Stomach (tissue), 9 donors: ENCODE data around the gene CNOT3. TPM values are rescaled to one million over a fixed set of nuclear protein-coding genes. Genes with fewer than 3 reads are reported as not detected.
"Not testable (repeated sequence)": the region's sequence is repeated elsewhere in the genome, so short reads cannot be mapped to it uniquely, and the experiment has no call there.

Experiments
- DNase-seq, 2 donors: peaks; one replicate each; pipeline versions ENCODE4 v3.0.0 to v3.0.0-alpha.2; 2013 to 2019
- H3K27ac ChIP-seq, 5 donors: fragments of 200-600 bp in 4 of 5; sonication (generic) in 4 of 5; one replicate each; pipeline ENCODE4 v1.5.1; 2013 to 2019; ENCODE audit warnings: mild to moderate bottlenecking in 1 of 5, moderate library complexity in 1 of 5
- H3K27me3 ChIP-seq, 3 donors: fragments of 200-600 bp; sonication (generic); one replicate each; pipeline ENCODE4 v1.5.1; 2017 to 2019; ENCODE audit warnings: mixed run types in 1 of 3
- H3K36me3 ChIP-seq, 4 donors: fragments of 200-600 bp; sonication (generic); 1 replicate in 3 of 4; 2 replicates in 1 of 4; pipeline ENCODE4 v1.5.1; 2016 to 2019
- H3K4me1 ChIP-seq, 4 donors: fragments of 200-600 bp; sonication (generic); one replicate each; pipeline ENCODE4 v1.5.1; 2016 to 2019
- H3K4me3 ChIP-seq, 4 donors: fragments of 200-600 bp; sonication (generic) in 3 of 4; one replicate each; pipeline ENCODE4 v1.5.1; 2016 to 2019; ENCODE audit warnings: mild to moderate bottlenecking in 1 of 4
- H3K9me3 ChIP-seq, 4 donors: fragments of 200-600 bp; sonication (generic); one replicate each; pipeline ENCODE4 v1.5.1; 2016 to 2019
- EP300 ChIP-seq: sonication (generic); formaldehyde crosslinking; IDR thresholded peaks from one replicate; pipeline ENCODE4 v1.6.1; 2017; ENCODE audit warnings: antibody characterized with exemption
- POLR2A ChIP-seq, 4 donors: fragments of 450-650 bp; IDR thresholded peaks; one replicate each; pipeline ENCODE4 v1.6.1; 2016; ENCODE audit warnings: antibody characterized with exemption in 4 of 4, control low read depth in 2 of 4, mild to moderate bottlenecking in 1 of 4, moderate library complexity in 1 of 4
- POLR2AphosphoS5 ChIP-seq, 3 donors: sonication (generic); formaldehyde crosslinking; IDR thresholded peaks; one replicate each; pipeline ENCODE4 v1.6.1; 2016; ENCODE audit warnings: antibody characterized with exemption in 3 of 3
- WGBS, 5 donors: extraction: QIAGEN DNeasy Blood & Tissue Kit in 3 of 5; methylation state at CpG; one replicate each; pipeline versions ENCODE4 v1.1.5 to v1.1.7; 2013 to 2018; 5-methylcytosine and 5-hydroxymethylcytosine counted together
- intact Hi-C: fragments of 100-400 bp; cut with DNase I; formaldehyde crosslinking; loops from one replicate; pipeline ENCODE4 v1.15.1; 2023; ENCODE audit warnings: low total_unique reads
- polyA plus RNA-seq, 3 donors: library from polyadenylated mRNA; stranded (reverse); fragments of 200-250 nt; gene quantifications; one replicate each; pipeline ENCODE4 v1.2.3, GENCODE V29; 2013
- total RNA-seq, 5 donors: library from RNA; depleted of rRNA; stranded (reverse); fragments of >200 nt; gene quantifications; one replicate each; pipeline versions ENCODE4 v1.1.0 to v1.2.3, GENCODE V29; 2014 to 2016
- TF ChIP-seq, protein P1 (sequence below), 7 experiments: fragments of 450-650 bp in 4 of 7; fragments of 200-600 bp in 3 of 7; sonication (generic) in 3 of 7; IDR thresholded peaks; one replicate each; pipeline ENCODE4 v1.5.1; 2016 to 2019; ENCODE audit warnings: antibody characterized with exemption in 7 of 7, control low read depth in 2 of 7, mild to moderate bottlenecking in 1 of 7
- donor health status: healthy with polysubstance abuse.
- donor health status: Bipolar disorder and iron deficiency.
- donor health status: healthy.

The CNOT3 gene
- total and polyA plus RNA-seq, 8 donors, result 11.2 to 100 (median 29.2) TPM

DNA sequence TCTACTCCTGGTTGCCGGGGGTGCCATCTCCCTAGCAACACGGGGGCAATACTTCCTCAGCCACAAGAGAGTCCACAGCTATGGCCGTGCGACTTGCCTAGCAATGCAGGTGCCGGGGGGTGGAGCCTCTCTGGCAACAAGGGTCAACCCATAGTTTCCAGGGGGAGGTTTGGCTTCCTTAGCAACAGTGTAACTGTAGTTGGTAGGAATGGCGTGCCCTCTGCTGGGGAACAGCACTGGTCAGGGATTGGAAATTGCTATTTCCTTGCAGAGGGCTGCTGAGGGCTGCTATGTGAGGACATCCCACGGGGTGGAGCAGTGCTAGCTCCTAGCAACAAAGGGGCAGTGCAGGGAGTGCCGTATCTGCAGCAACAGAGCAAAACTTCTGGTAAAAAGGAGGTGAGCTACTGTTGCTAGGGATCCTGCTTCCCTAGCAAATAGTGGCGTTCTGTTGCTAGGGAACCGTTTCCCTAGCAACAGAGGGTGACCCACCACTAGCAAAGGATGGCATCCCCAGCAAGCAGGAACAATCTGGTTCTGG, 42.4 kb downstream of the CNOT3 start:
- TF ChIP-seq POLR2AphosphoS5 (IDR thresholded peaks at IDR 0.05), result peak in 1 of 3 donors; percentile 50
- TF ChIP-seq, protein P1, sequence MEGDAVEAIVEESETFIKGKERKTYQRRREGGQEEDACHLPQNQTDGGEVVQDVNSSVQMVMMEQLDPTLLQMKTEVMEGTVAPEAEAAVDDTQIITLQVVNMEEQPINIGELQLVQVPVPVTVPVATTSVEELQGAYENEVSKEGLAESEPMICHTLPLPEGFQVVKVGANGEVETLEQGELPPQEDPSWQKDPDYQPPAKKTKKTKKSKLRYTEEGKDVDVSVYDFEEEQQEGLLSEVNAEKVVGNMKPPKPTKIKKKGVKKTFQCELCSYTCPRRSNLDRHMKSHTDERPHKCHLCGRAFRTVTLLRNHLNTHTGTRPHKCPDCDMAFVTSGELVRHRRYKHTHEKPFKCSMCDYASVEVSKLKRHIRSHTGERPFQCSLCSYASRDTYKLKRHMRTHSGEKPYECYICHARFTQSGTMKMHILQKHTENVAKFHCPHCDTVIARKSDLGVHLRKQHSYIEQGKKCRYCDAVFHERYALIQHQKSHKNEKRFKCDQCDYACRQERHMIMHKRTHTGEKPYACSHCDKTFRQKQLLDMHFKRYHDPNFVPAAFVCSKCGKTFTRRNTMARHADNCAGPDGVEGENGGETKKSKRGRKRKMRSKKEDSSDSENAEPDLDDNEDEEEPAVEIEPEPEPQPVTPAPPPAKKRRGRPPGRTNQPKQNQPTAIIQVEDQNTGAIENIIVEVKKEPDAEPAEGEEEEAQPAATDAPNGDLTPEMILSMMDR (IDR thresholded peaks at IDR 0.05), result peak in 4 of 7 experiments; percentile 24 to 67 (median 48)
- no peak for TF ChIP-seq EP300

DNA sequence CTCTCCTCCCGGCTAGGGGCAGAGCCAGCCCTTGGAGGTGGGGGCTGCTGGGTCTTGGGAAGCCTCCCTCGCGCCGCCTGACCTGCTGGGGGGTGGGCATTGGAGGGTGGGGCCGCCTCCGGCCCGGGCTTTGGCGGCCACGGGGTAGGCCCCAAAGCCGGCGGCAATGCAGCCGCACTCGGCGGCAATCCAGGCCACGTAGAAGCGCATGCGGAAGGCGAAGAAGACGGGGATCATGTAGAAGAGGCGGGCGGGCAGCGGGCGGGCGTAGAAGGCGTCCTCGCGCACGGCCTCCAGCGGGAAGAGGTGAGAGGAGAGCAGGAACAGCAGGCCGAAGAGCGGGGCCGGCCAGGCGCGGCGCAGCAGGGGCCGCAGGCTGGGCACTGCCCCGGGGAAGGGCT, 43.1 kb downstream of the CNOT3 start:
- H3K27ac ChIP-seq, result no peak overlapping the region
- WGBS, 5 donors, result 90 to 95% (median 94%) methylated on average over 32 to 37 of the region's 37 CpGs

More for the DNA sequence above, 42.4 kb downstream of the CNOT3 start:
- Histone ChIP-seq H3K27me3 (no peaks in the 10 kb centered on the region), H3K9me3 (no peaks in the 10 kb centered on the region), H3K27ac (peak overlapping the region in 1 of 5 donors; percentile 12), H3K4me1 (peaks cover 0 to 14% (median 6%) of the 10 kb centered on the region in 4 donors), H3K36me3 (peaks cover 9 to 66% (median 53%) of the 10 kb centered on the region in 4 donors), H3K4me3 (no peak overlapping the region)
- intact Hi-C loops, result no loop called here
- DNase-seq, result peak; percentile 72 to 95
- 25 to 48% (median 37%) methylated on average over 5 to 10 of the region's 10 CpGs for WGBS, 5 donors

DNA sequence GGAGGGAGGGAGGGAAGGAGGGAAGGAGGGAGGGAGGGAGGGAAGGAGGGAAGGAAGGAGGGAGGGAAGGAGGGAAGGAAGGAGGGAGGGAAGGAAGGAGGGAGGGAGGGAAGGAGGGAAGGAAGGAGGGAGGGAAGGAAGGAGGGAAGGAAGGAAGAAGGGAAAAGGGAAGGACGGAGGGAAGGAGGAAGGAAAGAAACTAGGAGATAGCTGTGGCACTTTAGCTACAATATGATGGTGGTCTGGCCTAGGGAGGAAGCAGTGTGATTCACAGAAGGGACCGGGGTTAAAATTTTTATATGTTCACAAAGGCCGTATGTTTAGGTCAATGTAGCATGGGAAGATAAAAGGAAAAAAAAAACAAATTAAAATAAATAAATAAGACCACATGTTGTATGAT, 44.3 kb downstream of the CNOT3 start:
- H3K36me3 ChIP-seq, result peaks cover 12 to 60% (median 51%) of the 10 kb centered on the region in 4 donors
- intact Hi-C loops, H3K4me3 ChIP-seq, DNase-seq, H3K27ac ChIP-seq, H3K27me3 ChIP-seq, H3K9me3 ChIP-seq: not testable (repeated sequence)
- 84 to 94% (median 90%) methylated on average over 3 of the region's 3 CpGs for WGBS, 5 donors
- H3K4me1 ChIP-seq, result peaks cover 2 to 17% (median 10%) of the 10 kb centered on the region in 4 donors

More for the DNA sequence above, 43.1 kb downstream of the CNOT3 start:
- Histone ChIP-seq H3K4me1 (peaks cover 0 to 14% (median 6%) of the 10 kb centered on the region in 4 donors), H3K9me3 (no peaks in the 10 kb centered on the region), H3K4me3 (no peak overlapping the region), H3K27me3 (no peaks in the 10 kb centered on the region), H3K36me3 (peaks cover 9 to 64% (median 53%) of the 10 kb centered on the region in 4 donors)
- no peak for DNase-seq
- intact Hi-C loops, result no loop called here
- TF ChIP-seq, protein P1 (IDR thresholded peaks at IDR 0.05), result no peak
- TF ChIP-seq POLR2A (IDR thresholded peaks at IDR 0.05) (no peak), POLR2AphosphoS5 (IDR thresholded peaks at IDR 0.05) (no peak), EP300 (no peak)

DNA sequence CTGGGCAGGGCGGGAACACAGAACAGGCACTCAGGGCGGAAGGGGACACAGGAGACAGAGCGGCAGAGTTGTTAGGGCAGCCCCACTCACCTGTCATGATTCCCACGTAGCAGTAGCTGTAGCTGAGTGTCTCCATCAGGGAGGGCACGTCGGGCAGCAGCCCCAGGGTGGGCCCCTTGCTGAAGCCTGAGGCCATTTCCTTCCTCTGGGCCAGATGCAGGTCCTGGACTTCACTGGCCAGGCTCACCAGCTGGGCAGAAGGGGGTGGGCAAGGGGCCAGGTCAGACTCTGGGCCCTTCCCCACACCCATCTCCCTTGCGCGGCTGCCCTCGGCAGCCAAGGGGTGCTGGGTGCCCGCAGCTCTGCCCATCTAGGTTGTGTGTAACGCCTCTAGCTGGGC, 45.9 kb downstream of the CNOT3 start:
- H3K36me3 ChIP-seq, result peaks cover 16 to 57% (median 47%) of the 10 kb centered on the region in 4 donors
- peaks cover 14 to 32% (median 23%) of the 10 kb centered on the region in 4 donors for H3K4me1 ChIP-seq
- H3K9me3 ChIP-seq, result no peaks in the 10 kb centered on the region
- H3K4me3 ChIP-seq, result no peak overlapping the region
- no peaks in the 10 kb centered on the region for H3K27me3 ChIP-seq
- no peak overlapping the region for H3K27ac ChIP-seq
- intact Hi-C loops, result no loop called here
- 88 to 92% (median 89%) methylated on average over 6 to 11 of the region's 11 CpGs for WGBS, 5 donors
- TF ChIP-seq EP300 (no peak), POLR2A (IDR thresholded peaks at IDR 0.05) (no peak), POLR2AphosphoS5 (IDR thresholded peaks at IDR 0.05) (no peak)
- TF ChIP-seq, protein P1 (IDR thresholded peaks at IDR 0.05), result no peak
- no peak for DNase-seq

DNA sequence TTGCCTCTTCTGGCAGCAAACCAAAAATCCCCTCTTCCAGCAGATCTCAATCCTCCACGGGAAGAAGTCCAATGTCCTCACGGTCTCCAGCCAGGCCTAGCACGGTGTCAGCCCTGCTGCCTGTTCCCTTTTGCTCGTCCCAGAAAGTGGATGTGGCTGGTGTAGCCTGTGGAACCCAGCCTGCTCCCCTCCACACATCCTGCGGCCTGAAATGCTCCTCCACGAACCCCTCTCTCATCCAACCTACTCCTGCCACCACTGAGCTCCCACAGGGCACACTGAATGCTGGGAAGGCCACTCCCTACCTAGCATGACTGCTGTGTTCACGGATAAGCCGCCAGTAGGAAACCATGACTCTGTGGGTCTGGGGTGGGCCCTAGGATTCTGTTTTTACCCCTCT, 48.8 kb downstream of the CNOT3 start:
- H3K27ac ChIP-seq, result peak overlapping the region in 4 of 5 donors; percentile 26 to 97 (median 56)
- intact Hi-C loops, result no loop called here
- no peak overlapping the region for H3K4me3 ChIP-seq
- H3K36me3 ChIP-seq, result peaks cover 14 to 28% (median 21%) of the 10 kb centered on the region in 4 donors
- peaks cover 18 to 28% (median 24%) of the 10 kb centered on the region in 4 donors for H3K4me1 ChIP-seq
- TF ChIP-seq POLR2AphosphoS5 (IDR thresholded peaks at IDR 0.05) (no peak), EP300 (no peak), POLR2A (IDR thresholded peaks at IDR 0.05) (no peak)
- TF ChIP-seq, protein P1 (IDR thresholded peaks at IDR 0.05), result no peak
- no peaks in the 10 kb centered on the region for H3K9me3 ChIP-seq
- no peak for DNase-seq
- 82 to 96% (median 86%) methylated on average over 7 to 8 of the region's 8 CpGs for WGBS, 5 donors
- H3K27me3 ChIP-seq, result no peaks in the 10 kb centered on the region
